H1 (cell line): ENCODE measurements around the gene CD48.

Experiments used
- GABPA ChIP-seq: IDR thresholded peaks from 2 replicates; pipeline ENCODE4 v1.6.1; 2011; ENCODE audit warnings: mild to moderate bottlenecking, low read length, moderate library complexity, borderline replicate concordance; ENCODE audit not compliant: insufficient read depth
- JUN ChIP-seq: IDR thresholded peaks from 2 replicates; pipeline ENCODE4 v1.6.1; 2011; ENCODE audit warnings: low read depth, mild to moderate bottlenecking, improper control_type of control experiment, low read length

GRCh38 chr1:160731990-160732389 lies 20.4 kb upstream of the CD48 start:
- TF ChIP-seq JUN: no peak
- TF ChIP-seq GABPA: no peak
